HG02588 (cell line): ENCODE results near the gene BCKDHA.
"Not testable (repeated sequence)": the region's sequence is repeated elsewhere in the genome, so short reads cannot be mapped to it uniquely, and the experiment has no call there.

Source experiments
- ATAC-seq: cut with Tn5 transposase; IDR thresholded peaks from one replicate; pipeline ENCODE4 v1.9.1; 2021; ENCODE audit warnings: mild to moderate bottlenecking, moderate library complexity; ENCODE audit not compliant: unreplicated experiment

Gene BCKDHA

GRCh38 chr19:41424335-41425173 lies 26.9 kb downstream of the BCKDHA start:
- no peak for ATAC-seq

- no peak for ATAC-seq
Measured at GRCh38 chr19:41425174-41426115, 27.8 kb downstream of the BCKDHA start.

- ATAC-seq = no peak
Measured at GRCh38 chr19:41426116-41426841, 28.7 kb downstream of the BCKDHA start.

GRCh38 chr19:41426952-41427646 lies 29.5 kb downstream of the BCKDHA start, which contains the start of gene B3GNT8:
TSS of gene B3GNT8 (minus strand) at chr19:41427374. CDS start at chr19:41426778, 596 bp downstream.
- ATAC-seq = no peak

- ATAC-seq = no peak
Measured at GRCh38 chr19:41427647-41428480, 30.2 kb downstream of the BCKDHA start.

- no peak for ATAC-seq
Measured at GRCh38 chr19:41428481-41428859, 30.9 kb downstream of the BCKDHA start.

GRCh38 chr19:41430922-41431321 lies 33.3 kb downstream of the BCKDHA start:
- ATAC-seq = no peak

GRCh38 chr19:41431426-41432386 lies 34.1 kb downstream of the BCKDHA start:
- ATAC-seq = no peak

- ATAC-seq = no peak
Measured at GRCh38 chr19:41433171-41433570, 35.6 kb downstream of the BCKDHA start.

- ATAC-seq = no peak
Measured at GRCh38 chr19:41434450-41434849, 36.8 kb downstream of the BCKDHA start.

- ATAC-seq = not testable (repeated sequence)
Measured at GRCh38 chr19:41435376-41435775, 37.8 kb downstream of the BCKDHA start.

- ATAC-seq = no peak
Measured at GRCh38 chr19:41435936-41436673, 38.5 kb downstream of the BCKDHA start.

- no peak for ATAC-seq
Measured at GRCh38 chr19:41436674-41436951, 39.0 kb downstream of the BCKDHA start.

GRCh38 chr19:41437944-41438574 lies 40.4 kb downstream of the BCKDHA start:
- no peak for ATAC-seq

- ATAC-seq = peak; percentile 86
Measured at GRCh38 chr19:41439441-41440222, 42.0 kb downstream of the BCKDHA start, which contains the start of gene DMAC2. TSS of gene DMAC2 (minus strand) at chr19:41439912. CDS start at chr19:41439899, 13 bp downstream.

GRCh38 chr19:41441321-41441945 lies 43.8 kb downstream of the BCKDHA start:
- ATAC-seq = no peak
